ENCODE measurements around the gene EGLN3.

The EGLN3 gene

DNA sequence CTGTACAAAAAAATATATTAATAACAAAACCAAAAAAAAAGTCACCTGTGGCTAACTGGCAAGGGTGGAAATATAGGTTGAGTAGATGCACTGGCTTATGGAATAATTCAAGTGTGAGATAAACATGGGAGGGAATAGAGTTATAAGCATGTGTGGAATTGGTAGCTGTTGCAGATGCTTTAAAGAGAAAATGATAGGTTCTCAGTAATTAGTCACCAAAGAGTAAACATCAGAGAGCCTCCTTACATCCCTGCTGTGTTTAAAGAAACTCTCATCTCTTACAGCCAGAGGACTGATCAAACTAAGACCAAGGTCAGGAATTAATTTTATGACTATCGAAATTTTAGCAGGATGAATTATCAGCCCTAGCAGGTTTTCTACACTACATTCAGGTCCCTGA is 70.5 kb downstream of the EGLN3 start:
- H3K4me3 ChIP-seq (ENCODE audit: low read length) = no peak overlapping the region
- TF ChIP-seq CTCF (IDR thresholded peaks at IDR 0.05; ENCODE audit: insufficient read depth, low read depth, low read length, missing control alignments) = no peak
- no peak for DNase-seq (ENCODE audit: low read depth)

- H3K4me3 ChIP-seq (ENCODE audit: low read length) = no peak overlapping the region
- no peak for TF ChIP-seq CTCF (IDR thresholded peaks at IDR 0.05; ENCODE audit: insufficient read depth, low read depth, low read length, missing control alignments)
- DNase-seq (ENCODE audit: low read depth) = no peak
Measured at GRCh38 chr14:33879684-33880286, 71.1 kb downstream of the EGLN3 start.

- DNase-seq (ENCODE audit: low read depth) = no peak
- H3K4me3 ChIP-seq (ENCODE audit: low read length) = no peak overlapping the region
- TF ChIP-seq CTCF (IDR thresholded peaks at IDR 0.05; ENCODE audit: insufficient read depth, low read depth, low read length, missing control alignments) = no peak
Measured at GRCh38 chr14:33876274-33876673, 74.6 kb downstream of the EGLN3 start.

Data from epithelial cell of esophagus (primary cell).